Measurements from ENCODE around the gene TPH1.
"Not testable (repeated sequence)": the region's sequence is repeated elsewhere in the genome, so short reads cannot be mapped to it uniquely, and the experiment has no call there.

TPH1 gene

DNA sequence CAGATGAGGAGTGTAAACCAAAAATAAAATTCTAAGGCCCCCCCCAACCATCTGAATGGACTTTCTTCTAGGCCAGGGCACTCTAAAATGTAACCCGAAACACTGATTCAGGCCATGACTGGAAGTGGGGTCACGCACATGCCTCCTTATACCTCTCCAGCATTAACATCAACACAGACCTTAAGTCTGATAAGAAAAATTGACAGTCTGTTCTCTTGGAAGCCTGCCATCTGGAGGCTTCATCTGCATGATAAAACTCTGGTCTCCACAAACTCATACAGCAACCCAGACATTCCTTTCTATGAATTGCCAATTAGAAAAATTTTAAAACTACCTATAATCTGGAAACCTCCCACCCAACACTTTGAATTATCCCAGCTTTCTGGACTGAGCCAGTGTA lies 29.3 kb downstream of the TPH1 start:
- ATAC-seq, result no peak

DNA sequence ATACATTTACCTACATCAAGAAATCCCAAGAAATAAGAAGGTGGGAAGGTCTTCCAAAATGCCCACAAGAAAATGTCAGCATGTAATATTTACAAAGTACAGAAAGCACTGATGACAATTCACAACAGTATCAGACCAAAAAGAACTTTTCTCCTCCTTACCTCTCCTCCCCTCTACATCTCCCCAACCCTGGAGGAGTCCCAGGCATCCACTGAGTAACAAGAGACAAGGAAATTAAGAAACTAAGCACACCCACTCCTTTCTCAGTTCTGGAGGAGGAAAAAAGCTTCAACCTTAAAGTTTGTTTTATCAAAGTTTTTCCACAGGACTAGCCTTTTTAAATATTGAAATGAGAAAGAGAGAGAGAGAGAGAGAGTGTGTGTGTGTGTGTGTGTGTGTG lies 31.2 kb downstream of the TPH1 start:
- ATAC-seq, result no peak

DNA sequence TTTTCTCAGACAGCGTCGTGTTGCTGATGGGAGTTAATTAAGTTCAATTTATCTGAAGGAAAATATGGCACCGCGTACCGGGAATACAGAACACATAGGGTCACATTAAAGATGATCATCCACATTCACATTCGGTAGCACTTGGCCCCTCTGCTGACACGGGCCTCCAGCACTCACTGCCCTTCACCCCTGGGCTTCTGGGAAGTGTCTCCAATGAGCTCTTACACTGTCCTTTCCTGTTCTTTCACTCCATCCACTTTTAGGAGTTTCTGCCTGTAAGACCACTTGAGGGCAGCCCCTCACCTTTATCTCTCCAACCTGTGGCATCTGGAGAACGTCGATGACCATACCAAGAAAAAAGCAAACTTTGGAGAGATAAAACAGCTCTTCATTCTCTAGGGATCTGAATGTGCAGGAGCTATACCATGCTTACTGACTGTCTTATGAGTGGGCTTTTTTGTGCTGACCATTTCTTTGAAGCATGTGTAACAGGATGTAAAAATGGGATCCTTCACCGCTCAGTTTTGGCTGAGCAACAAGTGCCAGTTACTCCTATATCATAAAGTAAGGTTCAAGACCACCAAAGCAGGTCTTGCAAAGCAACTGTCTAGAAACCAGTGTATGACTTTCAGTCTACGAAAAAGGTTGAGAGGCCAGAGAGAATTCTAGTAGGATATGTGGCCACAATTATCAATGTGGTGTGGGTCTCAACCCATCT lies 32.1 kb downstream of the TPH1 start:
- ATAC-seq, result no peak

DNA sequence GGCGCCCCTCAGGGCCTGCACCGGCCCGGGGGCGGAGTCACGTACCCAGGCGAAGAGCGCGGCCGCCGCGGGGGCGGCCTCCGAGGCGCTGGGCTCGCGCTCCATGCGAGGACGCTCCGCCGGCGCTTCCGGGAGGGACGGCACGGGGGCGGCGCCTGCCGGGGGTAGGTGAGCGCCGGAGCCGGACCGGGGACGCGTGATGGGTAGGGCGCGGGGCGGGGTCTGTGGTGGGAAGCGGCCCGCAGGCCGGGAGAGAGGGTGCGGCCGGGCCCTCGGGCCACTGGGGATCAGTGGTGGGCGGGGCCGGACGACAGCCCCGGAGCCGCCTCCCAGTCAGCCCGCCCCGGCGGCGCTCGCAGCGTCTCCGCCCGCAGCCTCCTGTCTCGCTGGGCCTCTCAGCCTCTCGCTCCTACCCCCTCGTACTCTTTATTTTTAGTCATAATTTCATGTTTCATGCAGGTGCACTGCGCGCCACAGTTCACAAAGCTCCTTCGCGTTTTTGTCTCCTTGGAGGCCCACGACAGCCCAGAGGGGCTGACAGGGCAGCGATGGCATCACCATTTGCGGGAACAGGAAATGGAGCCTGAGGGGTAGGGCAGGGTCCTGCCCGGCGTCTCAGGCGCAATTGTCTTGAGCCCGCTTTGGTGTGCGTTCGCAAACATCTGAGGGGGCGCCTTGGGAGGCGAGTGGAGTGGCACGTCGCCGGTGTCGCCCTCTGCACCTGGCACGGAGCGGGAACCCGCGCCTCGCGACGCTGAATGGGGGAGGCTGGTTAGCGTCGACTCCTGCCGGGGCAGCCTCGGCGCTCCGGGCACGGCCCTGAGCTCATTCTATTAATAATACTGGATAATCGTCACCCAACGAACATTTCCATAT lies 32.9 kb downstream of the TPH1 start, which contains the start of gene SERGEF:
TSS of gene SERGEF (minus strand) at position 142 of the 876 bp plus-strand sequence. CDS start at position 105, 37 bp downstream.
- ATAC-seq, result peak; percentile 93 to 94

DNA sequence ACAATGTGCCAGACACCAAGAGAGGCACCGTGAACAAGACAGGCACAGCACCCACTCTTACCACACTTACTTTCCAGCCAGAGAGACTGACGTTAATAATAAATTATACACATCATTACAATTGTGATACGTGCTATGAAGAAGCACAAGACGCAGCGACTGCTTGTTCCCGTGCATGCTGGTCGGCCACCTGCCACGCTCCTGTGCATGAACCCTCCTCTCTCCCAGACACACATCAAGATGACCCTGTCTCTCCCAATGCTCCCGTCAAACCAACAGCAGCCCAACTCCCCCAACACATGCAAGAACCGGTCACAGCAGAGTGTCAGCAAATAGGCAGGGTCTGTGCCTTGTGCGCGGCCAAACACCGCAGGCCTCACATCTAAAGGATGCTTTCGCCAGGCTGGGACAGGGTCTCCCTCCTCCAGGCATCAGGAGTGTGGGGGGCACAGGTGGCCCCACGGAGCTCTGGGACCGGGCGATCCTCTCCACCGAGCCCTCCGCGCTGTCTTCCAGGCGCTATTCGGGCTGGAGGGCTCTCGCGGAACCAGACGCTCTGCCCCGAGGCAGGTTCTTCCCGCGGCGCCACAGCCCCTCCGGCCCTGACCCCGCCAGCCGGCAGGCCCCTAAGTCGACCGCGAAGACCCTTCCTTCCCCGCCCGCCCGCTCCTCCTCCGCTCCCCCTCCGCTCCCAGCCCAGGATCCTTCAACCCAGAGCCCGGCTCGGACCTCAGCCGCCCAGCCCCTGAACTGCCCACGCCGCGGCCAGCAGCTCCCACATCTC lies 33.8 kb downstream of the TPH1 start:
- ATAC-seq, result no peak

DNA sequence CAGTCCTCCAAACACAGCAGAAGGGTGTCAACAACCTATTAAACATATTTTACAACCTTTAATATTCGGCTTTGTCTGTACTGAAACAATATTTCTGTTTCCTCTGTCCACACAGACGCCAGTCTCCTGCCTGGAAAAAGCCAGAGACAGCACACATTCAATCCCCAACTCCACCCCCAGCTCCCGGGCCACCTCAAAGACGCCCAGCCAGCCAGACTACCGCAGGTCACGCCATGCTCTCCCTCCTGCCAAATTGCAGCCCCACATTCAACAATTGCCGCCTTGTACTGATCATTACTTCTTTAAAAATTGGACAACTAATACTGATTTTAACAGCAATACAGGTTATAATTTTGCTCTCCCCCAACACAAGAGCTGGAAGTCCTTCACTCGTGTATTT lies 34.4 kb downstream of the TPH1 start:
- ATAC-seq, result no peak

DNA sequence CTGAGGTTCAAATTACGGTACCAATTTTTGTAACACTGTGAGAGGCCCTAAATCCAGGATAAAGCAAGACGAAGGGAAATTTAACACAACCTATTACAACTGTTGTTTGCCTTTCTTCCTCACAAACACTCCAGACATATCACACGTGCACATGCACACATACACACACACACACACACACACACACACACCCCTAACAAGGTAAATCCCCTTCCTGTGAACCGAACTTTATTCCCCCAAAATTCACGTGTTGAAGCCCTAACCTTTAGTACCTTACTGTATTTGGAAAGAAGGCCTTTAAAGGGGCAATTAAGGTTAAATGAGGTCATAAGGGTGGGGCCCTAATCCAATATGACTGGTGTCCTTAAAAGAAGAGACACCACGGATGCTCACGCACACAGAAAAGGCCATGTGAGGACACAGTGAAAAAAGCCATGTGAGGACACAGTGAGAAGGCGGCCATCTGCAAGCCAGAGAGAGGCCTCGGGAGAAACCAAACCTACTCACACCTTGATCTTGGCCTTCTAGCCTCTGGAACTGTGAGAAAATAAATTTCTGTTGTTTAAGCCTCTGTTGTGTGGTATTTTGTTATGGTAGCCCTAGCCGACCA lies 35.0 kb downstream of the TPH1 start:
- ATAC-seq, result no peak

DNA sequence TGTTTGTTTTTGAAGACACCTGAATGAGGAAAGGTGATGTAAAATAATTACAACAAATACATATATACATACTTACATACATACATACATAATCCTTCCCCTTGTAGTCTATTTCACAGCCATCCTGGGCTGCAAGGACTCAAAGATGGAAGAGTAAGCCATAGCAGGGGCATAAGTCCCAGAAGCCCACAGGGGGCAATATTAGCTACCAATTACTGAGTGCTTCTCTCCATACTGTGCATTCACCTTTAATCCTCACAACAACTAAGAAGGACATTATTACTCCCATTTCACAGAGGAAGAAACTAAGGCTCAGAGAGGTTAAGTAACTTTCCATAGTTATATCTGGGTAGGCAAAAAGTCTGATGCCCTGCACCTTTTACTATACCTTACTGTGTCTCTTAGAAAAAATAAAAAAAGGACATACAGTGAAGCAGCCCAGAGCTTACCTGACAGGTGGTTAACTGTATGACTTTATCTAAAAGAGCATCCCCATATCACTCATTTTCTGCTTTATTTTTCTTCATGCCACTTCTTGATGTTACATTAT lies 35.9 kb downstream of the TPH1 start:
- no peak for ATAC-seq

DNA sequence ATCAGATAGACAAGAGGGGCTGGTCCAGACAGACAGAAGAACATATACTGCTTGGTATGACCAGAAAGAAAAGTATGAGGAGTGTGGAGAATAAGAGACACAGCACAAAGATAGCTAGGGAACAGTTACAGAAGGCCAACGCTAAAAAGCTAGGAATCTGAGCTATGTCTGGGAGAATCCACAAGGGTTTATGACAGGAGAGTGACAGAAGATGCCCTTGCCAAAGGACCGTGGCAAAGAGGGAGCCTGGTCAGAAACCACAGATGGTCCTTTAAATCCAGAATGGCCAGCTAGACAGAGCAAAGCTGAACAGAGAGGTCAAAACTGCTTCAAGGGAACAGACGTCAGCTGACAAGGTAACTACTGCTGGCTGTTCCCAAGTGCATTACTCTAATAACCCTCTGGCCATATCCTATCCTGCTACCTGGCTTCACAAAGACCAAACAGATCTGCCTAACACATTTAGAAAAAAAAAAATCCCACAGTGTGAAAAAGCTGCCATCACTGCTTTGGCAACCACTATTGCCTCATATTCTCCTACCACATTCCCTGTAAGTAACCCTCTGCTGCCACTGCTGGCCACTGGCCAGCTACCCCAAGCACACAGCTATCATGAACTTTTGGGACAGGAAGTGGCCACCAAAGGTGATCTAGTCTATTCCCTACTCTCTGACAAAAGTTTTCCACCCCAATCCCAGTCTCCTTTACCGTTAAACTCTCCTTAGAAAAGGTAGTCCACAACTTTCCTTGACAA lies 40.5 kb downstream of the TPH1 start:
- no peak for ATAC-seq

DNA sequence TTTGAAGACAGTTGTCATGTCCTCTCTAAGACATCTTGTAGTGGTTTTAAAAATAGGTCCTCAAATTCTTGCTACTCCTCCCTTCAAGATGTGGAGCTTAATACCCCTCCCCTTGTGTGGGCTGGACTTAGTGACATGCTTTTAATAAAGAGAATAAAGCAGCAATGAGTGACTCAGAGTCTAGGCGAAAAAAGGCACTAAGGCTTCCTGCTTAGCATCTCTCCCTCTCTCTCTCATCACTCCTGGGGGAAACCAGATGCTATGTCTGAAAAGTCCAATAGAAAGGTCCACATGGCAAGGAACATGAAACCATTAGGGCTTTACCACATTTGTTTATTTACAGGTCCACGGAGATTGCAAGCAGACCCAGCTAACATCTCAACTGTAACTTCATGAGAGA lies 44.9 kb downstream of the TPH1 start:
- no peak for ATAC-seq

DNA sequence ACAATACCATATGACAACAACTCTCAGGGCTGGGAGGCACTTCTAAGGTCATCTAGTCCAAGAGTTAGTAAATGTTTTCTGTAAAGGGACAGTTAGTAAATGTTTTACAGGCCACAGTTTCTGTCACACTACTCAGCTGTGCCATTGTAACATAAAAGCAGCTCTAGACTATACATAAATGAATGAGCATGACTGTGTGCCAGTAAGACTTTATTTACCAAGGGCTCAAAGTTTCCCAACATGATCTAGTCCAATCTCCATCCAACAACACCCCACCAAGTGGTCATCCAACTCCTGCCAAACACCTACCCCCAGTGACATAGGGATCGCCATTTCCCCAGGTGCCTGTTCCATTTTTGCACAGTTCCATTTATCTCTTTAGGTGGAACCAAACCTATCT lies 45.3 kb downstream of the TPH1 start:
- ATAC-seq, result no peak

DNA sequence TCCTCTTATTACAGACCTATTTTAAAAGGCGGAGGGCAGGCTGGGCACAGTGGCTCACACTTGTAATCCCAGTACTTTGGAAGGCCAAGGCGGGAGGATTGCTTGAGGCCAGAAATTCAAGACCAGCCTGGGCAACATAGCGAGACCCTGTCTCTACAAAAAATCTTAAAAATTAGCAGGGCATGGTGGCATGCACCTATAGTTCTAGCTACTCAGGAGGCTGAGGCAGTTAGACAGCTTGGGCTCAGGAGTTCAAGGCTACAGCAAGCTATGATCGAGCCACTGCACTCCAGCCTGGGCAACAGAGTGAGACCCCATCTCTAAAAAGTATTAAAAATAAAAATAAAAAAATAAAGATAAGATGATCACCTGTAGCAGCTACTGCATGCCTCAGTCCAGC lies 45.9 kb downstream of the TPH1 start:
- ATAC-seq, result not testable (repeated sequence)

Data from activated CD4-positive, CD25-positive, alpha-beta regulatory T cell treated with anti-CD3 and anti-CD28 coated beads, Interleukin-2, amount 50 U/mL, for 24 hours (primary cell).